Measurements from ENCODE around the gene SYT2.

DNA sequence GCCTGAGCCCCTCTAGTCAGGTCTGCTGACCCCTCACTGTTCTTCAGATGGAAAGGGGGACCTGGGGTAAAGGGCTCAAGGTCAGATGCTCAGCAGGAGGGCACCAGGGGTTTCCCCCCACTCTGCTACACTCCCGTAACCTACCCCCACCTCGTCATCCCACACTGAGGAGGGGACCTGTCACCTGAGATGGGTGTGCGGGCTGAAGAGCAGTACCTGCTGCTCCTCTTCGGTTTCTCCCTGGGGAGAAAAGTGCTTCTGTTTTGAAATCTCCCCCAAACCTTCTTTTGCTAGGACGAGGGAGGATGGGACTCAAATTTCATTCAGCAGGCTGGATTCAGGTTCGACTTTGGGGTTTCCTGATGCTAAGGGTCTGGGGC is 65.2 kb downstream of the SYT2 start:
- TF ChIP-seq CTCF (IDR thresholded peaks at IDR 0.05) (no peak), POLR2A (IDR thresholded peaks at IDR 0.05) (no peak)

Data from Peyer's patch (tissue), 4 donors.